Astrocyte (in vitro differentiated cells and primary cell): ENCODE results near the gene MZT2B. TPM values are rescaled to one million over a fixed set of nuclear protein-coding genes. Genes with fewer than 3 reads are reported as not detected.
"Not testable (repeated sequence)": the region's sequence is repeated elsewhere in the genome, so short reads cannot be mapped to it uniquely, and the experiment has no call there.

Source experiments
- DNase-seq: peaks from one replicate; pipeline ENCODE4 v3.0.0-alpha.2; 2010; ENCODE audit warnings: low read depth
- FAIRE-seq: peaks from 2 replicates; lab custom pipeline; 2011; peaks lifted over from hg19 to GRCh38; lab: Jason Lieb, UNC
- H2AFZ ChIP-seq: 2 replicates; pipeline ENCODE4 v1.6.0; 2012; ENCODE audit warnings: low read depth, low read length, inconsistent platforms
- H3K27ac ChIP-seq: 2 replicates; pipeline ENCODE4 v1.5.1; 2011; ENCODE audit warnings: low read depth, low read length, inconsistent platforms
- H3K27me3 ChIP-seq: 2 replicates; pipeline ENCODE4 v1.6.0; 2011; ENCODE audit warnings: low read length, inconsistent platforms; ENCODE audit not compliant: insufficient read depth
- H3K36me3 ChIP-seq: 2 replicates; pipeline ENCODE4 v1.5.1; 2011; ENCODE audit warnings: low read length, inconsistent platforms; ENCODE audit not compliant: insufficient read depth
- H3K4me1 ChIP-seq: 2 replicates; pipeline ENCODE4 v1.5.1; 2011; ENCODE audit warnings: low read length, inconsistent platforms; ENCODE audit not compliant: insufficient read depth
- H3K4me2 ChIP-seq: 2 replicates; pipeline ENCODE4 v1.6.0; 2012; ENCODE audit warnings: low read length, inconsistent platforms
- H3K4me3 ChIP-seq: 2 replicates; pipeline ENCODE4 v1.5.1; 2011; ENCODE audit warnings: low read depth, mild to moderate bottlenecking, low read length, inconsistent platforms; ENCODE audit not compliant: insufficient read depth
- H3K79me2 ChIP-seq: 2 replicates; pipeline ENCODE4 v1.6.0; 2012; ENCODE audit warnings: mild to moderate bottlenecking, low read length, inconsistent platforms; ENCODE audit not compliant: insufficient read depth
- H3K9ac ChIP-seq: 2 replicates; pipeline ENCODE4 v1.6.0; 2012; ENCODE audit warnings: mild to moderate bottlenecking, low read length, inconsistent platforms
- H3K9me3 ChIP-seq: 2 replicates; pipeline ENCODE4 v1.5.1; 2012; ENCODE audit warnings: low read depth, mild to moderate bottlenecking, low read length, inconsistent platforms; ENCODE audit not compliant: insufficient read depth
- H4K20me1 ChIP-seq: 2 replicates; pipeline ENCODE4 v1.6.0; 2012; ENCODE audit warnings: low read length, inconsistent platforms; ENCODE audit not compliant: insufficient read depth
- H3K27ac Mint-ChIP-seq: one replicate; pipeline ENCODE4 v1.8.0; 2021; ENCODE audit warnings: mild to moderate bottlenecking, mixed read lengths; ENCODE audit not compliant: unreplicated experiment
- H3K27me3 Mint-ChIP-seq: one replicate; pipeline ENCODE4 v1.8.0; 2021; ENCODE audit warnings: low read depth, mixed read lengths; ENCODE audit not compliant: unreplicated experiment
- H3K36me3 Mint-ChIP-seq: one replicate; pipeline ENCODE4 v1.8.0; 2021; ENCODE audit warnings: low read depth, mixed read lengths; ENCODE audit not compliant: unreplicated experiment
- H3K4me1 Mint-ChIP-seq: one replicate; pipeline ENCODE4 v1.8.0; 2021; ENCODE audit warnings: low read depth, mixed read lengths; ENCODE audit not compliant: unreplicated experiment
- H3K4me3 Mint-ChIP-seq: one replicate; pipeline ENCODE4 v1.8.0; 2021; ENCODE audit warnings: mild to moderate bottlenecking, moderate library complexity, mixed read lengths; ENCODE audit not compliant: unreplicated experiment
- H3K9me3 Mint-ChIP-seq: one replicate; pipeline ENCODE4 v1.8.0; 2021; ENCODE audit warnings: mild to moderate bottlenecking, mixed read lengths; ENCODE audit not compliant: unreplicated experiment
- CTCF ChIP-seq: IDR thresholded peaks from 2 replicates; pipeline ENCODE4 v1.5.1; 2011; ENCODE audit warnings: low read depth, mild to moderate bottlenecking, inconsistent platforms, low read length, moderate library complexity; ENCODE audit not compliant: insufficient read depth
- EZH2 ChIP-seq: IDR thresholded peaks from 2 replicates; pipeline ENCODE4 v1.6.1; 2012; ENCODE audit warnings: mild to moderate bottlenecking, low read length, inconsistent platforms; ENCODE audit not compliant: insufficient read depth
- total RNA-seq: library from RNA; stranded (reverse); gene quantifications from 2 replicates; pipeline ENCODE4 v1.2.1, GENCODE V29; 2021

The MZT2B gene
- total RNA-seq, 1 donor from 2014 or later: 232 TPM

- Mint-ChIP-seq H3K36me3 (peaks cover 8% of the 10 kb centered on the region), H3K27ac (no peak overlapping the region), H3K4me3 (no peak overlapping the region), H3K4me1 (peaks cover 19% of the 10 kb centered on the region), H3K27me3 (no peaks in the 10 kb centered on the region), H3K9me3 (no peaks in the 10 kb centered on the region)
- no peak overlapping the region for H3K4me3 ChIP-seq
- no peaks in the 10 kb centered on the region for H3K9me3 ChIP-seq
- no peak overlapping the region for H3K27ac ChIP-seq
- no peak overlapping the region for H3K9ac ChIP-seq
- TF ChIP-seq CTCF: no peak
- no peak for TF ChIP-seq EZH2
- H4K20me1 ChIP-seq: peaks cover 7% of the 10 kb centered on the region
- FAIRE-seq (no peak), DNase-seq (no peak)
- peaks cover 12% of the 10 kb centered on the region for H3K79me2 ChIP-seq
- no peaks in the 10 kb centered on the region for H3K27me3 ChIP-seq
- H3K4me2 ChIP-seq: no peak overlapping the region
- no peaks in the 10 kb centered on the region for H3K36me3 ChIP-seq
- no peaks in the 10 kb centered on the region for H3K4me1 ChIP-seq
- H2AFZ ChIP-seq: no peak overlapping the region
Observed at GRCh38 chr2:130190237-130190636, 8.2 kb downstream of the MZT2B start.

GRCh38 chr2:130191319-130191718 lies 9.3 kb downstream of the MZT2B start:
- H2AFZ ChIP-seq, FAIRE-seq, H3K9me3 ChIP-seq, H3K27ac ChIP-seq, H3K4me2 ChIP-seq, H3K4me1 ChIP-seq, H3K9me3 Mint-ChIP-seq, H3K36me3 ChIP-seq, H3K36me3 Mint-ChIP-seq, H4K20me1 ChIP-seq, H3K79me2 ChIP-seq, H3K9ac ChIP-seq, H3K27me3 Mint-ChIP-seq, DNase-seq, H3K4me3 ChIP-seq, H3K27me3 ChIP-seq, H3K27ac Mint-ChIP-seq, H3K4me3 Mint-ChIP-seq: not testable (repeated sequence)
- peaks cover 11% of the 10 kb centered on the region for H3K4me1 Mint-ChIP-seq

GRCh38 chr2:130192451-130192850 lies 10.4 kb downstream of the MZT2B start:
- not testable (repeated sequence) for DNase-seq

GRCh38 chr2:130193824-130194223 lies 11.8 kb downstream of the MZT2B start:
- H3K79me2 ChIP-seq, H4K20me1 ChIP-seq, H3K4me2 ChIP-seq, H2AFZ ChIP-seq, H3K4me1 ChIP-seq, H3K27me3 Mint-ChIP-seq, DNase-seq, H3K9me3 ChIP-seq, H3K4me1 Mint-ChIP-seq, H3K36me3 Mint-ChIP-seq, FAIRE-seq, H3K4me3 Mint-ChIP-seq, H3K4me3 ChIP-seq, H3K9ac ChIP-seq, H3K27me3 ChIP-seq, H3K36me3 ChIP-seq, H3K27ac ChIP-seq, H3K9me3 Mint-ChIP-seq, H3K27ac Mint-ChIP-seq: not testable (repeated sequence)

More at GRCh38 chr2:130192451-130192850, 10.4 kb downstream of the MZT2B start:
- H3K4me1 ChIP-seq, H3K36me3 ChIP-seq, H3K9ac ChIP-seq, H3K27me3 Mint-ChIP-seq, FAIRE-seq, H3K79me2 ChIP-seq, H3K4me2 ChIP-seq, H3K4me3 ChIP-seq, H3K4me3 Mint-ChIP-seq, H3K9me3 Mint-ChIP-seq, H2AFZ ChIP-seq, H3K9me3 ChIP-seq, H3K27me3 ChIP-seq, H3K36me3 Mint-ChIP-seq, H3K27ac Mint-ChIP-seq, H4K20me1 ChIP-seq, H3K27ac ChIP-seq: not testable (repeated sequence)
- H3K4me1 Mint-ChIP-seq: peaks cover 11% of the 10 kb centered on the region

- H3K4me1 Mint-ChIP-seq, H3K36me3 ChIP-seq, H4K20me1 ChIP-seq, H3K36me3 Mint-ChIP-seq, FAIRE-seq, H3K4me3 Mint-ChIP-seq, H3K27me3 ChIP-seq, H3K27ac ChIP-seq, H3K27me3 Mint-ChIP-seq, H3K4me2 ChIP-seq, H3K9ac ChIP-seq, H3K9me3 ChIP-seq, H3K27ac Mint-ChIP-seq, H3K79me2 ChIP-seq, H2AFZ ChIP-seq, H3K4me3 ChIP-seq, DNase-seq, H3K9me3 Mint-ChIP-seq, H3K4me1 ChIP-seq: not testable (repeated sequence)
Observed at GRCh38 chr2:130195089-130195635, 13.1 kb downstream of the MZT2B start.
